Kidney capillary endothelial cell (primary cell): ENCODE results near the gene FRMD1.
"Not testable (repeated sequence)": the region's sequence is repeated elsewhere in the genome, so short reads cannot be mapped to it uniquely, and the experiment has no call there.

Source experiments
- DNase-seq: peaks from one replicate; pipeline ENCODE4 v3.0.0-alpha.2; 2018; ENCODE audit warnings: low spot score

The FRMD1 gene

GRCh38 chr6:168078175-168078942, 653 bp downstream of the FRMD1 start:
- DNase-seq, result no peak

DNA sequence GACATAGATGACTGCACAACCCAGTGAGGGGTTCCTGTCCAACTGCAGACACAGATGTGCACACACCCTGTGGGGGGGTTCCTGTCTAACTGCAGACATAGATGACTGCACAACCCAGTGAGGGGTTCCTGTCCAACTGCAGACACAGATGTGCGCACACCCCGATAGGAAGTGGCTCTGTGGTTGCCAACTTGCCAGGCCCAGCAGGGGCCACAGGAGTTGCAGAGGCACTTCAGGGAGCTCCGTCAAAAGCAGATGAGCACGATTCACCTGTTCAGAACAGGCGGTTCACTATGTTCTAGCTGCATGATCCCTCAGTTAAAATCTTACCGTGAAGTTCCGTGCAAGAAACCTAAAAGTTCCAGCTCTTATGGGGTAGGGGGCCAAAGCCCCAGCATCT, 1.6 kb downstream of the FRMD1 start:
- not testable (repeated sequence) for DNase-seq

DNA sequence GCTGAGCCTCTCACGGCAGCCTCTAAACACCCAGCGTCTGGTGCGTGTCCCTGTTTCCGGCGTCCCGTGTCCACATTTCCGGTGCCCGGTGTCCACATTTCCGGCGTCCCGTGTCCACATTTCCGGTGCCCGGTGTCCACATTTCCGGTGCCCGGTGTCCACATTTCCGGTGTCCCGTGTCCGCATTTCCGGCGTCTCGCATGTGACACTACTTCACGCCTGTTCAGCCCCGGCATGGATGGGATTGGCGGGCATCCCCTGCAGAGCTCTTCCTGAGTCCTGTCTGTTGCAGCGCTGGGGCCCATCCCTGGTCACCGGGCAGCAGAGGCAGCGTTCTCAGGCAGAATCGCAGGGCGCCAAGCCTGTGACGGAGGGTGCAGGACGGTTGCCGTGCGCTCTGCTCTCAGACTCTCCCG, 3.2 kb downstream of the FRMD1 start:
- no peak for DNase-seq

DNA sequence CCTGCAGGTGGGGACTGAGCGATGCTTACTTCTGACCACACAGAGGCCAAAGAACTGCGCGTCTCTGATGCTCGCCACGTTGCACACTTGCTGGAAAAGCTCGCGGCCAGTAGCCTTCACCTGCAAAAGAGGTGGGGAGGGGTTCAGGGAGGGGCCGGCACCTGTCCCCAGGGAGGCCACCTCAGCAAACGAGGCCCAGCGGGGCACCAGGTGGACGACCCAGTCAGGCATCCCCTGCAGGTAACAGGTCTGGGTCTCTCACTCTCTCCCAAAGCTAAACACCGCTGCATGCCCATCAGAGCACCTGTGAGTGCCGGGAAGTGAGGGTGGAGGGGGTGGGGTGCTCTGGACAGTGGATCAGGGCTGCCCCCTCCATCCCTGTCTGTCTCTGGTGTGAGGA, 3.8 kb downstream of the FRMD1 start:
- no peak for DNase-seq

DNA sequence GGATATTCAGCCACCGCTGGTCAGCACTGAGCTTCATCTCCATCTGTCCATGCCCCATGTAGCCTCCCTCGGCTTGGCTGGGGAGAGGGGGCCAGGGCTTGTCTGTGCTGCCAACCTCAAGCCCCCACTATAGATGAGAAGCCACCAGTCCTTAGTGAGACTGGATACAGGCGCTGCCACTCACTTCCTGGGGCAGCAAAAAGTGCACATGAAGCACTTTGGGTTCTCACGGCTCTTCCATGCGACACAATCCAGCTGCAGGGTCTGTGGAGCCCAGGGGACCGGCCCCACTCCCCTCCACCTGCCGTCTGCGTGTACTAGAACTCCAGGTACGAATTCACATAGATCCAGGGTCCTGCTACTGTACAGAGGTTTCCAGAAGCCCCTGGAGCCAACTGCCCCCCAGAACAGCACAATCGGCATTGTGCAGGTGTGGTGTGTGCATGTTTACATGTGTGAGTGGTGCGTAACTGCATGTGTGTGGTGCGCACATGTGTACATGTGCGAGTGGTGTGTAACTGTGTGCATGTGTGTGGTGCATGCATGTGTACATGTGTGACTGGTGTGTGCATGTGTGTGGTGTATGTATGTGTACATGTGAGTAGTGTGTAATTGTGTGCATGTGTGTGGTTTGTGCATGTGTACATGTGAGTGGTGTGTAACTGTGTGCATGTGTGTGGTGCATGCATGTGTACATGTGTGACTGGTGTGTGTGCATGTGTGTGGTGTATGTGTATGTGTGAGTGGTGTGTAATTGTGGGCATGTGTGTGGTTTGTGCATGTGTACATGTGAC, 4.9 kb downstream of the FRMD1 start:
- no peak for DNase-seq

DNA sequence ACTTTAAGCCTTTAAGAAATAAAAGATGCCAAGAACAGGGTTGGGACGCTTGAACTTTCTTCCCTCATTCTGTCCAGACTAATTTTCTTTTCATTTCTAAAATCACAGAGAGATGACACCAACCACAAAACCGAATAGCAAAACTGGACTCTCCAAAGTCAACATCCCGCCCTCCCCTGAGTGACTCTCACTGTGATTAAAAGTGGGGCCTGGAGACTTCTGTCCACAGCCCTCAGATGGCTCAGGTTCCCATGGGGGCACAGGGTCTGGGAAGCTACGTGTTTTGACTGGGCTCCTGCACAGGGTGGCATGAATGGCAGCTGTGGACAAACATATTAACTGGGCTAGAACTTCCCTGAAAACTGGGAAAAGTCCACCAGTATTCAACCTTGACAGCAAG, 6.3 kb downstream of the FRMD1 start:
- DNase-seq, result no peak

- DNase-seq, result no peak
Measured at GRCh38 chr6:168072261-168072660, 6.8 kb downstream of the FRMD1 start.

GRCh38 chr6:168071620-168072019, 7.4 kb downstream of the FRMD1 start:
- DNase-seq, result no peak

- no peak for DNase-seq
Measured at GRCh38 chr6:168070804-168071203, 8.2 kb downstream of the FRMD1 start.

DNA sequence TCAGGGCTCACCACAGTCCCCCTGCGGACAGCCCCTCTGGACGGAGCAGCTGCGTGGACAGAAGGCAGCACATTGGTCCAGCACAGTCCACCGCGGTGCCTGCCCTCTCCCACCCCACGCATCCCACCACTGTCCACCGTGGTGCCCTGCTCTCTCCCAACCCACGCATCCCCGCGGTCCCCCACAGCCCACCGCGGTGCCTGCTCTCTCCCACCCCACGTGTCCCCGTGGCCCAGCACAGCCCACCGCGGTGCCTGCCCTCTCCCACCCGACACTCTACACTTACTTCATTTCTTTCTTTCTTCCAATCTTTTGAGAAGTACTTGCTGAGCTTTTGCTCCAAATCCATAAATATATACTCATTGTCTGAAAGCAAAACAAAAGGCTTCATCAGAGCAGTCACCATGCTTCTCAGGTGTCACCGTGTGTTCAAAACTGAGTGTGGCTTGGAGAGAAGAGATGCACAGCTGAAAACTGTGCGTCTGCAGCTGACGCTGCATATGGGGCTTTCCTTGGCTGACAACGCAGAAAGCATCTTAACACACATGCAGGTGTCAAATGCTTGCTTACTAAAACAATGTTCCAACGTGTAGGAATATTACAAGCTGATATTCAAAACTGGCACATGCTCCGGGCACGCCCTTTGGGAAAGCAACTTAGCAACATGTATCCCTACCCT, 11.8 kb downstream of the FRMD1 start:
- DNase-seq, result no peak

DNA sequence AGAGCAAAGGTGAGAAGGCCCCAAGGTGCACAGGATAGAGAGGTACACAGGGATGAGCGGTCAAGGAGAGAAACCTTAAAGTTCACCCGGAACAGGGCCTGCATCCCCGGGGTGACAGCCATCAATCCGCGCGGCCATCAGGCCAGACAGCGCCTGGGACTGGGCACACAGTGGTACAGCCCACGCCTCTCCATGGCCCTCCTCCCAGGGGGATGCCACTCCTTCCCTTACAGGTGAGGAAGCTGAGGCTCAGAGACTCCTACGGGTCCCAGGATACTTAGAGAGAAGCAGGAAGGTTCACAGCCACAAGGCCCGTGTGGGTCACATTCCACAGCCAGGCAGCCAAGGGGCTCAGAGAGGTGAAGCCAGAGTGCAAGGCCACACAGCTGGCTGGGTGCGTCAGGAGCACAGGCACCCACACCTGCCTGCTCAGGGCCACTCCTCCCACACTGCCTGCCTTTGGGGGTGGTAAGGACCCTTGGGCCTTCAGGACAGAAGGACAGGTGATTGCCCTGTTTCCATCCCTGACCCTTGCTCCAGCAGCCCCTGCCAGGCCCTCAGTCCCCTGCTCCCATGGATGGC, 14.7 kb downstream of the FRMD1 start:
- DNase-seq, result no peak

GRCh38 chr6:168063431-168063830, 15.6 kb downstream of the FRMD1 start:
- no peak for DNase-seq

GRCh38 chr6:168062346-168063289, 16.4 kb downstream of the FRMD1 start:
- DNase-seq, result no peak

GRCh38 chr6:168061269-168062210, 17.5 kb downstream of the FRMD1 start:
- DNase-seq, result no peak

DNA sequence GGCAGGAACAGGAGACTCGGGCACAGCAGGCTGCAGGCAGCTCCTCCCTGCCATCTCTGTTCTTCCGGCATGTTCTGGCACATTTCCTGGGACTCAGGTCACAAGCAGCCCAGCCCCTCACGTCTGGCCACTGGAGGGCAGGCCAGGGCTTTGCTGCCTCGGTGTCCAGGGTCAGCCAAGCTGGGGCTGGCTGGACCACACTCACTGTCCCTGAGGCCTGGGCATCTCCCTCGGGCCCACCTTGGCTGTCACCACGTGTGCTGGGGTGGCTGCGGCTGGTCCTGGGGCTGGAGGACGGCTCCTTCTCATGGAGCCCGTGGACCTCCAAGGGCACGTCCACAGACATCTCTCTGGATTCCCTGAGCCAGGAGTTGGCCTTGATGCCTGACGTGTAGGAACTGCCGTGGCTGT, 18.5 kb downstream of the FRMD1 start:
- DNase-seq, result no peak

DNA sequence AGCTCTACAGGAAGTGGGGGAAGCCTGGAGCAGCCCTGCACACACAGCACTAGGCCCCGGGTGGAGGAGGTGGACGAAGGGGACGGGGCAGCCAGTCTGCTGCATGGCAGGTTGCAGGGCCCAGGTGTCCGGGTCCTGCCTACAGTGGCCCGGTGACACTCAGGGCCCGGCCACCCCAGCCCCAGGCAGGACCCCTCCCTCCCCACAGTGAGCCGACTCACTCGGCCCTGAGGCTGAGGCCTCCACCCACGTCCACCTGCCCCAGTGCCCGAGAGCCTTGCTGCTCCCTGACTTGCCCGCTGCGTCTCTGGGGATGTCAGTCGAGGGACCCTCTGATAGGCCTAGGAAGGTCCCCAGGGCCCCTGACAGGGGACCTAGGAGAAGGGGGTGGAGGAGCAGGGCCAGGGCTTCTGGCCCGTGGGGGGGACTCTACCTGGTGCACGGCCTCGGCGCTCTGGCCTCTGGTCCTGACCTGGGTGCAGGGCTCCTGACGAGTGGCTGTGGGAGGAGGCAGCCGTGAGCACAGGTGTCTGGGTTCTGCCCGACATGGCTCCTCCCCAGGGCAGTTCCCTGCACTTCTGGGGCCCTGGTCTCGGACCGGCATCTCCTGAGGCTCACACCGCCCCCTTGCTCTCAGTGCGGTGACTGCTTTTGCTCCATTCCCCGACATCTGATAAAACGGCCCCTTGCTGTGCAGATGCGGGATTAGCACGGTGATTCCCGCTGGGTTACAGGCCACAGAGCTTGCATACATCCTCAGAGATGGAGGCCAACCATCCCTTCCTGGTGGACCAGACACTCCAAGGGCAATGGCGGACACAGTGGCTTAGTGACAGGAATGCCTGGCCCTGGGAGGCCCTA, 20.1 kb downstream of the FRMD1 start:
- DNase-seq, result no peak

GRCh38 chr6:168057836-168058235, 21.2 kb downstream of the FRMD1 start:
- DNase-seq, result no peak

DNA sequence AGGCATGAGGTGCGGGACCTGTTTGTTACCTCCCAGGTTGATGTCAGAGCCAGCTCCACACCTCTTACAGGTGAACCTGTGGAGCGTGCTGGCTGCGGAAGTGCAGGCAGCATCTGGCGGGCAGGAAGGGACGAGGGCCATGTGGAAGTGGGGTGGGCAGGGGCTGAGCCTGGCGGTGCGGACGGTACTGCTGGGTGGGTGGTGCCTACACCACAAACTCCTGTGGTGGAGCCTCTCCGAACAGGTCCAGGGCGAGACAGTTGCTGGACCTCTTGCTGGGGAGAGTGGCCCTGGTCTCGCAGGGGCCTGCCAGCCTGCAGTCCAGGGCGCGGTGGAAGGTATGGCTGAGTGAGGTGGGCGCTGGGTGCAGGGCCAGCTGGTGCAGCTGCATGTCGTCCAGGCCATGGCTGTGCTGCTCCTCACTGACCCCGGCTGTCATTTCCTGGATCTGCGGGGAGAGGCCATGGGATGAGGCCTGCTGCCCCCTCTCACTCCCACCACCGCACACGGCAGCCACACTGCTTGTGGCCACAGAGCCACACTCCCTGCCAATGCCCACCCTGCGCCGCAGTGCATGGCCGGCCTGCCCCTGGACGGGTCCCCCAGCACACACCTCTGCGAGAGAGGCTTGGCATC, 22.0 kb downstream of the FRMD1 start:
- no peak for DNase-seq
